HK-2 (cell line): ENCODE measurements around the gene TMEM128.
"Not testable (repeated sequence)": the region's sequence is repeated elsewhere in the genome, so short reads cannot be mapped to it uniquely, and the experiment has no call there.

ENCODE experiments used
- DNase-seq: peaks from one replicate; pipeline ENCODE4 v3.0.0-alpha.2; 2018; ENCODE audit not compliant: unreplicated experiment

The TMEM128 gene

GRCh38 chr4:4195354-4195753 is 52.7 kb downstream of the TMEM128 start:
- no peak for DNase-seq

- not testable (repeated sequence) for DNase-seq
Observed at GRCh38 chr4:4188557-4188956, 59.5 kb downstream of the TMEM128 start.
